Endometrial microvascular endothelial cells (primary cell): ENCODE data around the gene FHIT. TPM values are rescaled to one million over a fixed set of nuclear protein-coding genes. Genes with fewer than 3 reads are reported as not detected.

Experiments used
- in situ Hi-C: cut with HindIII; loops from 2 replicates; pipeline ENCODE4 v1.10.0; 2017; ENCODE audit warnings: low sequenced_read_pairs, low pct_unique_long_range_greater_than_20kb; ENCODE audit errors: inconsistent ontology term
- total RNA-seq: library from RNA; depleted of rRNA; stranded (reverse); fragments of >200 nt; gene quantifications from one replicate; pipeline ENCODE4 v1.2.3, GENCODE V29; 2015; ENCODE audit errors: inconsistent ontology term

FHIT gene
- total RNA-seq, 1 donor from 2014 or later = 0.19 TPM

DNA sequence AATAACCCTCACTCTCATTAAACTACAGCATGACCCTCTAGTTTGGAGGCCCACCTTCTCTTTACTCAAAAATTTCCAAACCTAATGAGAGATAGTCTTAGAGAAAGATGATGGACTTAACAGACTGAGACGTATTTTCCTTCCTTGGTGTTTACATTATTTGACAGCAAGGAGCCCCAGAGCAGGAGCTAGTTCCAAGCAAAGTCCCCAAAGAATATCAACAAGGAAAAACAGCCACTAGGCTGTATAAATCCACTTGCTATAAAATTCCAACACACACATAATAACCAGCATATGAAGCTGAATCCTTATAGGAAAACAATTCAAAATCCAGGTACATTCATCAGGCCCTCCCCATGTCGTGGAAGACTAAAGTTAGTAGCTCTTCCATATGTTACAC, 660.0 kb downstream of the FHIT start:
- in situ Hi-C loops = no loop called here

DNA sequence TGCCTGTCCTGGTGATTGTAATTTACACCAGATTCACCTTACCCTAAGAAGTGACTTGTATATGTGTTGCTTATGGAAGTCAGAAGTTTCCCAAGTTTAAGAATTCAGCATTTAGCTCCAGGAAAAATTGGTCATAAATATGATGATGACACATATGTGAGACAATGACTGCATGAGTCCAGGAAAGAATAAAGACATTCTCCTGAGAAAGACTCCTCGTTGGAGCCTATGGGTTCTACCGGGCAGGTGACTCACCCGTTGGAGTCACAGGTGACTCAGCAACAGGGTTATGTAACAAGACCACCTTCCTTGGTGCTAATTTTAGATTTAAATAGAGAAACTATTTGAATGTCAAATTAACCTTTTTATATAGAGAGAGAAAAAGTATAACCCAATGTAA, 662.4 kb downstream of the FHIT start:
- in situ Hi-C loops = no loop called here

DNA sequence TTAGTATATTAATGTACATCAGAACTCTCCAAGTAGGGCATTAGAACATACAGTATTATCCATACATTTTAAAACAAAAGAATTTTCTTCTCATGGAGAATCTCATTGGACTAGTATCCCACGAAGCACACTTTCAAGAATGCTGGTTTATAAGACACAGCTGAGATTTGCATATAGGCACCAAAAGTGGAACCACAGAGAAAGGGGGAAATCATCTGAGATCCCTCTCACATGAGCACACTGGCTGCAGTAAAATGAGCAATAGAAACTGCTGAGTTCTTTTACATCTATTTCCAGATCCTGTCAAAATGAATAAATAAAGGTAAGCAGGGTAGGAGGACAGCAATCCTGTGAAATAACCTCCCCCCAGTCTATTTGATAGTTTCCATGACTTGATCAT, 665.3 kb downstream of the FHIT start:
- in situ Hi-C loops = no loop called here

DNA sequence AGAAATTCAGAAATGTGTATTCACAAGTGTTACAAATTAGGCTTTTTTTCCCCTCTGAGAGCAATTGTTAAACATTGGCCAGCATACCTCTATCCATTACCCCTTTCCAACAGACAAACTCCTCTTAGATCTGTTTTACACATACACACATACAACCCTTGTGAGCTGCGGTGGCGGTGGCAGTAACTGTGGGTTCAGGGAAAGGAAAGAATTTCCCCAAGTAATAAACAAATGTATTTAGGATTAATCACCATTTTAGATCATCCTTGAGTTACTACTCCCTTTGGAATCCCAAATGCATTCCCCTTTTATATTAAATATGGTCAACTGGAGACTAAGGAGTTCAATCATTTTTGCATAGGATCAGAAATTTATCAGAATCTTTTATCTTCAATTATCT, 667.0 kb downstream of the FHIT start:
- in situ Hi-C loops = no loop called here

DNA sequence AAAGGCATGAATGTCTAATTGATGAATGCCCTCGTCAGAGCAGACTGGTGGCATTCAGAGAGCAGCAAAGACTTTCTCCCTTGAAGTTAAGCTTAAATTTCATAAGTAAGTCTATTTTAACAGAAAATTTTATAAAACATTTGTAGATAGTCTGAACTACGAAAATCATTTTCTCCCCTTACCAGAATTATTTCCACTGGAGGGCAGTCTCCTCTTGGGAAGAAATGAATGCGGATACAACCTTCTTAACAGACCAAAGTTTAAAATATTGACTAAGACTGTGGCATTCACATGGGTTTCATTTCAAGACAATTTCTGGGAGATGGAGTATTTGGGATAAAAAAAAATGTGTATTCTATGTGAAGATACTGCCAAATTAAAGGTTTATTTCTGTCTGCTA, 669.0 kb downstream of the FHIT start:
- in situ Hi-C loops = no loop called here

DNA sequence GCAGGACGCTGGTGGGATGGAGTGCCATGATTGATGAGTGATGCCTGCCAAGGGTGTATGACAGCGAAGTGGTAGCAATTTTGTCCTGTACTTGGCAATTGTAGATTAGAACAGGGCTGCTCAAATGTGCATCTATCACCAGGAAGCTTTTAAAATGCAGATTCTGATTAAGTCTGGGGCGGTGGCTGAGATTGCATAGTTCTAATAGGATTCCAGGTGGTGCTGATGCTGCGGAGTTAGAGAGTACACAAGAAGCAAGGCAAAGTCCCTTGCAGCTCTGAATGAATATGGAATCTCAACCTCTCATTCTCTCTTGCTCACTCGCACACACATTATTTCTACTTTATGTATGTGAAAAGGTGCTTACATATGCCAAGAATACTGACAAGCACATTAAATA, 670.4 kb downstream of the FHIT start:
- in situ Hi-C loops = no loop called here

DNA sequence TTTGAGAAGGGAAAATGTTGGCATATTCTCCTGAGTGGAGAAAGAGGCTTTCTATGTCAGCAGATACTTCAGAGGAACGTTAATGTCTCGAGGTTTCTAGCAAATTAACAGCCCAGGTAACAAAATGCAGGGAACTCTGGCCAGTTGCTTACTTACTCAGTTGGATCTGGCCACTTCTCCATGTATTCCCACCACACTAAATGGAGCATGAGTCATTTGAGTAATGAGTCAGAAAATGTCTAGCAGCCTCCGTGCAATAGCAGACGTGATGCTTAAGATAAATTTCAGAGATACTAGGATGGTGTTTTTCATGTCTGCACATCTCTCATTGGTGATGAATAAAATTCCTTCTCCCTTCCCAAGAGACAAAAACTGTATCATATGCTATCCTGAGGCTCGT, 671.5 kb downstream of the FHIT start:
- in situ Hi-C loops = no loop called here

DNA sequence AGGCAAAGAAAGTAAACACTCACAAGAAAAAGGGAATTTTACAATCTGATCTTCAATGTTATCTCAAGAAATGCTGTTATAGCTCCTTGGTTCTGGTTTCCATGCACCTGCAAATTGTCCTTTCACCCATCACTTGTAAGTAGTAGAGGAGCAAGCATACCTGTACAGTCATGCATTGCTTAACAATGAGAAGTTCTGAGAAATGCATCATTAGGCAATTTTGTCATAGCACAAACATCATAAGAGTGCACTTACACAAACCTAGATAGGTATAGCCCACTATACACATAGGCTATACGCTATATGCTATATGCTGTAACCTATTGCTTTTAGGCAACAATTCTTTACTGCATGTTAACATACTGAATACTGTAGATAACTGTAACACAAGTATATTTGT, 672.3 kb downstream of the FHIT start:
- in situ Hi-C loops = no loop called here

DNA sequence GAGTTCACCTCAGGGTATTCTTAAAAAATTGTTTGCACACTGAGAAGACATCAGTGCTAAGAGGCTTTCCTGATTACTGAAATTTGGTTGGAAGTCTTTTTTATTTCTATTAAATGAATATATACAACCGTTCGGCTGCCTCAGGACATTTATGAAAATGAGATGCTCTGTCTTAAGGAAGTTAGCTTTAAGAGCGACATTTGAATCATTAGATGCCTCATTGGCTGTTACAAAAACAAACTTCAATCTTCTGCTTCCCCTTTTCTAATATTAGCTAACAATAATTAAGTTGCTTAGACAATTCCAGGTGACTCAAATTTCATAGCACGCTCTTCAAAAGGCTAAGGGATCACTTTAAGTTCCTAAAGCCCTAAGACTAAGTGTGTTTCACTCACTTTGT, 673.7 kb downstream of the FHIT start:
- in situ Hi-C loops = no loop called here

DNA sequence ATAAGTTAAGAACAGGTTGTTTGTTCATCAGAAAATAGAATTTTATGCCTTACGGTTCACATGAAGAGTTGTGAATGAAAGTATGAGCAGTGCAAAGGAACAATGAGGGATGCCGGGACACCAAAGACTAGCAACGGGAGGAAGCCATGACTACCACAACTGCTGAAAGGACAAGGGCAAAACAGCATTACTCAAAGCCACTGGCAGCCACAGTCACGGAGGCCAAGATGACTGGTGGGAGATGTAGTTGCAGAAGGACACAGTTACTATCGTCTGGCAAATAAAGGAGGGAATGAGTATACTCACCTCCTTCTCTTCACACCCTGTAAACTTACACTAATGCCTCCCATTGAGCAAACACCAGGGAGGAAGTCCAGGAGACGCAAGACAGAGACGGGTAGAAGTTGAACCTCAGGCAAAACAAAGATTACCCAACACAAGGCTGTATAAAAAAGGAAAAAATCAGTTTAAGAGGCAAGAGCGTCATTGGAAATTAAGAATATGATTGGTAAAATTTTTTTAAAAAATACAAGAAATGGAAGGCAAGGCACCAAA, 675.5 kb downstream of the FHIT start:
- in situ Hi-C loops = no loop called here

DNA sequence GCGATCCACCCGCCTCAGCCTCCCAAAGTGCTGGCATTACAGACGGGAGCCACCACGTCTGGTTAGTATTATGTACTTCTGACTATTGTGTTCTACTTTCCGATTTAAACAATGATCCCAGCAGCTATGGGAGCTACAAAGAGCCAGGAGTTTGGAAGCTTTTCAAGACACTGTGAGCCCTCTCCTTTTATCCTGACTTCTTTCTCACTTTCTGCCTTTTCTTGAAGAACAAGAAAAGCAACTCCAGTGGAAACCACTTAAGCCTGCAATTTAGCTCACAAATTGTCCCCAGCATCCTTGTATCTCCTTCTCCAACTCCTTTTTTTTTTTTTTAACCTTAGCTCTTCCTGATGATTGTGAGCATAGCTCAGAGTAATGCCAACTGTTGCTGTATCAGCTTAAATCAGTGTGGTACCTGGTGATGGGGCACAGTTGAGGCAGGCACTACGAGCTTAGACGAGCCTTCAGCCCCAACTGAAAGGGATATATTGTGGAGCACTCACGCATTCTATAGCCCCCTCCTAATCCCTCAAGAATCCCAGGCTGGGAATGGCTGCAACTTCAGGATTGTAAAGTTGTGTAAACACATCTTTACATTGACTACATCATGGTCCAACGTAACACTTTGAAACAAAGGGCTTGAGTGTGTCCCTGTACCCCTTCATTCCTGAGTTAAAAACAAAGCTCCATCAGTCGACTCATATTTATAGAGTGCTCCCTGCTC, 677.0 kb downstream of the FHIT start:
- in situ Hi-C loops = no loop called here

DNA sequence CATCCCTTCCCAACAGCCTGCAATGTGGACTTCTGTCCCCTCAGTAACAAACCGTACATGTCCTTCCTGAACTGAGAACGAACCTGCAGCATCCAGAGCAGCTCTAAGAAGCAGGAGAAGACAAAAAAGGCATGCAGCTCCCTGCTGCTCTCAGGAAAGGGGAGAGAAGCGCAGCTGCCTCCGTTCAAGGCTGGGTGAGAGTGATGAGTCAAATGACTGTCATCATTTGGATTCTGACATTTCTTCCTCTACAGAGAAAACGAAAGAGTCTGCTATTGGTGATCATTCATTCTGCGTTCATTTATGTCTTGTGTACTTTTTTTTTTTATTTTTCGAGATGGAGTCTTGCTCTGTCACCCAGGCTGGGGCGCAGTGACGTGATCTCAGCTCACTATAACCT, 677.8 kb downstream of the FHIT start:
- in situ Hi-C loops = no loop called here

DNA sequence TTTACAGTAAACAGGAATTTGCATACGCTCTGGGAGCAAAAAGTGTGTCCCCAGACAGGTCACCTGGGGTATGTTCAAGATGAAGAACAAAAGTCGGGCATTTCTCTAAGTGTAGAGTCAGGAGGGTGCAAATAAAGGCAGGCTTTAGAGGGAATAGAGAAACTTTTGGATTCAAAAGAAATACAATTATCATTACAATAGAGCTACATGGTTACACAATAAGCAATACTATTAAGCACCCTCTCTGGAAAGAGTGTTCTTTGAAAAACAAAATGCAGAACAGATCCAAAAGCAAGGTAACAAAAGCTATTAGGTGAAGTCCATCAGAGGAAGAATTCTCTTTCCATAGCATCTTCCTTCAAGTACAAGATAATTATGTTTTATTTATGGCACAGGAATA, 679.7 kb downstream of the FHIT start:
- in situ Hi-C loops = no loop called here

DNA sequence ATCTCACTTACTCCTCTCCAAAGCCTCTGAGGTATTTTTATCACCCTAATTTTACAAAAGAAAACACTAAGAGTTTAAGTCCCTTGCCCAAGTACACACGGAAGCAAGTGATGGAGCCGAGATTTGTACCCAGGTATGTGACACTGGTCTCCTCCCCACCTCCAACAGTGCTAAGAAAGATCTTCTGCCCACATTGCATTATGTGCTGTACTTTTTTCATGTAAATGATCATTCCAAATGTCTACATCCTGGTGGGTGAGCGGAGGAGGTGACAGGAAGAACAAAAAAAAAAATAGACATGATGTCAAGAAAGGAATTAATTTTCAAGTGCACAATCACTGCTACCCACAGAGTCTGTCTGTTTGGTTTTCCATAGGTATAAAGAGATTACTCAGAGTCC, 694.1 kb downstream of the FHIT start:
- in situ Hi-C loops = no loop called here

DNA sequence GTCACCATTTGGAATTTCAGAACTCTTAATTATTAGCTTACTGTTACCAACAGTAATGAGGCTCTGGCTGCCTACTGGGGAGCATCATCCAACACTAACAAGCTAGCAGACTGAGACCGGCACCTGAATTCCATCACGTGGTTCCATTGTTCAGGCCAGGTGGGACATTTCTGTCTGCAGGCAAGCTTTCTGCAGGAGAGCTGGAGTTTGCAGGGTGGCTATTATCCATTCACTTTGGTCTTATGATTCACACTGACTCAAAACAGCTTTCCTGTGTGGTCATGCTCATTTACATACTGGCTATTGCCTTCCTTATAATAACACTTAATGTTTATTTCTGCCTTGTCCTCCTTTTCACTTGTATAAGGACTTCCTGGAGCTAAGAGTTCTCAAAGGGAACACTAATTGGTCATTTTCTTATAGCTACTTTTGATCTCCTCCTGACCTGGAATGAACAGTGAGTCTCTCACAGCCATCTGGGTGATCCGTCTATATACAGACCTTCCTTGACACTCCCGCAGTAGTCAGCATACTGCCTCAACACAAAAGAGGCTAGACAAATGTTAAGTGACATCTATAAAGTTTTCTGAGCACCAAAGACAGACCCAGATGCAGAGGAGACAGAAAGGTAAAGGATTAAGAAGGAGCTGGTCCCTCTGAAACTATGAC, 695.4 kb downstream of the FHIT start:
- in situ Hi-C loops = no loop called here

DNA sequence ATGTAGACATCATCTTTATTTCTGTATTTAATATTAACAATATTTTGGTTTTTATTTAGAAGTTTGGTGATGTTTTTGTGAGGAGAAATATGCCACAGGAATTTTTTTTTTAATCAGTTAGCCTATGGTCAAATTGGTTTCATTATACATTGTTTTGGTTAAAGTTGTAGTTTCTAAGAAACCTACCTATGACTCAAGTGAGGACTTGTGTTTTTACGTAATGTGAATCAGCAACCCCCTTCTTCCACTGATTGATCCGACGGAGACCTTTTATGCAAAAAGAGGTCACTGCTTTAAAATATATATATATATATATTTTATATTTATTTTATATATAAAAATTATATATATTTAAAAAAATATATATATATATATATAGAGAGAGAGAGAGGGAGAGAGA, 698.1 kb downstream of the FHIT start:
- in situ Hi-C loops = no loop called here

DNA sequence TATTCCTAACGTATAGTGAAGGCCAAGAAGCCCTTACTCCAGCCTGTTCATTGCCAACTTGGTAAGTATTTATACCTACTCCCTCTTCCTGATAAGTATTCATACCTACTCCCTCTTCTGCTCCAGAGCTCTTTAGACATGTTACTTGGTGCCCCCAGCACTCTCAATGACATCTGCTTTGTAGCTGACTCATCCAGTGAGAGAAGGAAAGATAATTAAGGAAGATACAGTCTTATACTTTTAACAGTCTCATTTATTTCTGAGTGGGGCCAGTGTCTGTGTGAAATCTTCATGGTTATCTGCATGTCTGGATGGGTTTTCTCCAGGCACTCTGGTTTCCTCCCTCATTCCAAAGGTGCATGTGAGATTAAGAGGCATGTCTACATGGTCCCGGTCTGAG, 698.7 kb downstream of the FHIT start:
- in situ Hi-C loops = no loop called here

DNA sequence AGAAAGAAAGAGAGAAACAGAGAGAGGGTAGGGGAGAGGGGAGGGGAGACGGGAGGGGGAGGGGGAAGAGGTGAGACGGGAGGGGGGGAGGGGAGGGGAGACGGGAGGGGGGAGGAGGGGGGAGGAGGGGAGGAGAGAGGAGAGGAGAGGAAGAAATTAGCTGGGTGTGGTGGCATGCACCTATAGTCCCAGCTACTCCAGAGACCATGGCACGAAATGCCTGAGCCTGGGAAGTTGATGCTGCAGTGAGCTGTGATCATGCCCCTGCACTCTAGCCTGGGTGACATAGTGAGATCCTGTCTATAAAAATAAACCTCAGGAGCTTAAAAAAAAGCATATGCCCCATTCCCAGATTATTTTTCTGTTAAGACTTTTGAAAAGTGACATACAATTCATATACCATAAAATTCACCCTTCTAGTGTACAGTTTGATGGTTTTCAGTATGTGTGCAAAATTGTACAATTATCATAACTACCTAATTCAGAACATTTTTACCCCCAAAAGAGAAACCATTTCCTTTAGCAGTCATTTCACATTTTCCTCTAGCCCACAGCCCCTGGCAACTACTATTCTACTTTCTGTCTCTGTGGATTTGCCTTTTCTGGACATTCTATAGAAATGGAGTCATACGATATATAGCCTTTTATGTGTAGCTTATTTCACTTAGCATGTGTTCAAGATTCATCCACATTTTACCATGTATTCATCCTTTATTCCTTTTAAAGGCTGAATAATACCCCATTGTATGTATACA, 699.6 kb downstream of the FHIT start:
- in situ Hi-C loops = no loop called here

DNA sequence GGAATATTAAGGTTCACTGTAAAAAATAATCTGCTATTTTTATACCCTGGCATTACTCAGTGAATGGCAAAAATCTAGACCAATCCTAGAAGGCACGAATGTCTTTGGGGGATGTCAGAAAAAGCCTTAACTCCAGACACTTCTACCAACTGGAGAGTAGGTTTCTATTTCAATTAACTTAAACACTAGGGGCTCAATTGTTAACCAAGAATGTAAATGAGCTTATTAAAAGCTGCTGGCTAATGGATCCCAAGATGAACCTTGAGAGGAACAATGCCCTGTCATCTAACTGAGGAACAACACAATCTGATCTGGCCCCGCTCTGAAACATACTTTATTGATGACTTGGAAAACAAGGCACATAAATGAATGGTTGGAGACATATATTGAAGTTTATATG, 701.4 kb downstream of the FHIT start:
- in situ Hi-C loops = no loop called here

DNA sequence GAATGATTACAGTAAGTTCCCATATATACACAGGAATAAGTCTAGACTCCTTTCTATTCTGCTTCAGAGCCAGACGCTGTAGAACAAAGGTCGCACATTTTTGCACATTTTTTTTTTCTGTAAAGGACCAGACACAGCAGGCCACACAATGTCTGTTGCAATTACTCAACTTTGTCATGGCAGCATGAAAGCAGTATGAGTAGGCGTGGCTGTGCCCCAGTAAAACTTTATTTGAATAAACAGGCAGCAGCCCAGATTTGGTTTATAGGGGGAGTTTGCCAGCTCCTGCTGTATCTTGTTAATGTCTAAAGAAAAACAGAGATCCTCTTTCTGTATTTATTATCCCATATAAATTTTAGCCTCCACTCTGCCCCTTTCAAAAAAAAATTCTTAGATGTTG, 708.3 kb downstream of the FHIT start:
- in situ Hi-C loops = no loop called here
